GM12878 (cell line): Measurements from ENCODE around the gene RPL18. TPM values are rescaled to one million over a fixed set of nuclear protein-coding genes. Genes with fewer than 3 reads are reported as not detected.
A peak's percentile ranks its signal among the peaks of the same experiment; 100 is the strongest.

Source experiments
- ATAC-seq: fragments of 200-7000 bp; cut with Tn5 transposase; 3 replicates; pipeline ENCODE4 v1.9.1; 2020; ENCODE audit warnings: mild to moderate bottlenecking, moderate library complexity
- BruUV-seq: library from RNA; stranded (reverse); fragments of 400-500 nt; replicated peaks from 2 replicates; lab custom pipeline; 2021; lab: Mats Ljungman, UMichigan
- CTCF ChIA-PET: fragments of 300-600 bp; sonication (Branson Sonifier 250); formaldehyde crosslinking; extraction: SDS; loops from one replicate; lab custom pipeline; 2021; ENCODE audit warnings: inconsistent platforms; lab: Yijun Ruan, JAX
- POLR2A ChIA-PET: fragments of 350-600 bp; formaldehyde crosslinking; extraction: SDS; loops from one replicate; lab custom pipeline; 2021; ENCODE audit warnings: inconsistent platforms; lab: Charles Lee
- RAD21 ChIA-PET: fragments of 300-600 bp; sonication (Branson Sonifier 250); formaldehyde crosslinking; loops from one replicate; lab custom pipeline; 2023; ENCODE audit warnings: antibody characterized with exemption; ENCODE audit not compliant: unreplicated experiment; lab: Charles Lee
- SMC1A ChIA-PET: fragments of 300-600 bp; sonication (Branson Sonifier 250); formaldehyde crosslinking; loops from one replicate; lab custom pipeline; 2023; ENCODE audit not compliant: unreplicated experiment, uncharacterized antibody; lab: Charles Lee
- DNase-seq: peaks from one replicate; pipeline ENCODE4 v3.0.0-alpha.2; 2011; ENCODE audit warnings: low read depth, low spot score
- FAIRE-seq: peaks from 3 replicates; lab custom pipeline; 2011; peaks lifted over from hg19 to GRCh38; lab: Jason Lieb, UNC
- H2AFZ ChIP-seq: 2 replicates; pipeline ENCODE4 v1.6.0; 2011; ENCODE audit warnings: low read depth, low read length, control low read depth; ENCODE audit not compliant: control insufficient read depth
- H3K27ac ChIP-seq: 2 replicates; pipeline ENCODE4 v1.5.1; 2011; ENCODE audit warnings: control low read depth; ENCODE audit not compliant: control insufficient read depth, insufficient read depth
- H3K27me3 ChIP-seq, 2 experiments: replicated peaks in 1 of 2; 2 replicates each; pipeline versions ENCODE4 v1.6.0 to v1.6.1; 2011; ENCODE audit warnings: low read length in 1 of 2; ENCODE audit not compliant: control insufficient read depth in 2 of 2, insufficient read depth in 2 of 2
- H3K36me3 ChIP-seq, 2 experiments: 2 replicates each; pipeline ENCODE4 v1.5.1; 2011; ENCODE audit warnings: low read length in 1 of 2; ENCODE audit not compliant: control insufficient read depth in 2 of 2, insufficient read depth in 2 of 2
- H3K4me1 ChIP-seq: 2 replicates; pipeline ENCODE4 v1.6.1; 2011; ENCODE audit warnings: mild to moderate bottlenecking, low read length, moderate library complexity, mixed read lengths; ENCODE audit not compliant: control insufficient read depth, insufficient read depth
- H3K4me2 ChIP-seq: 2 replicates; pipeline ENCODE4 v1.6.0; 2011; ENCODE audit warnings: control low read depth; ENCODE audit not compliant: control insufficient read depth, insufficient read depth
- H3K4me3 ChIP-seq: fragments of 200-600 bp; sonication (generic); 2 replicates; pipeline ENCODE4 v1.5.1; 2016
- H3K79me2 ChIP-seq: 2 replicates; pipeline ENCODE4 v1.6.0; 2011; ENCODE audit warnings: low read length; ENCODE audit not compliant: control insufficient read depth, insufficient read depth
- H3K9ac ChIP-seq: 2 replicates; pipeline ENCODE4 v1.8.0; 2011; ENCODE audit warnings: low read length, control low read depth, mixed read lengths; ENCODE audit not compliant: control insufficient read depth, insufficient read depth
- H3K9me3 ChIP-seq: replicated peaks from 3 replicates; pipeline ENCODE4 v1.5.1; 2011; ENCODE audit warnings: mild to moderate bottlenecking, low read length; ENCODE audit not compliant: control insufficient read depth, insufficient read depth
- H4K20me1 ChIP-seq: 2 replicates; pipeline ENCODE4 v1.6.0; 2011; ENCODE audit not compliant: control insufficient read depth, insufficient read depth
- CBX3 ChIP-seq: fragments of 200-600 bp; sonication (generic); IDR thresholded peaks from 2 replicates; pipeline ENCODE4 v1.6.1; 2016; ENCODE audit warnings: low read depth, borderline replicate concordance
- CUX1 ChIP-seq: IDR thresholded peaks from 2 replicates; pipeline ENCODE4 v1.6.1; 2012; ENCODE audit warnings: improper control_type of control experiment, low read depth, low read length; ENCODE audit not compliant: insufficient replicate concordance
- DPF2 ChIP-seq: fragments of 450-650 bp; IDR thresholded peaks from 2 replicates; pipeline ENCODE4 v1.6.1; 2017; ENCODE audit warnings: mild to moderate bottlenecking
- EGR1 ChIP-seq, 2 experiments: IDR thresholded peaks; 1 replicate in 1 of 2; 2 replicates in 1 of 2; pipeline ENCODE4 v1.6.1; 2011 to 2012; ENCODE audit warnings: low read depth in 2 of 2, low read length in 2 of 2, borderline replicate concordance in 1 of 2, mild to moderate bottlenecking in 1 of 2, moderate library complexity in 1 of 2
- GABPA ChIP-seq: IDR thresholded peaks from 2 replicates; pipeline ENCODE4 v1.6.1; 2014; ENCODE audit warnings: antibody characterized with exemption, low read depth, mild to moderate bottlenecking, inconsistent platforms
- IKZF2 ChIP-seq, 2 experiments: fragments of 450-650 bp; IDR thresholded peaks; 2 replicates each; pipeline ENCODE4 v1.6.1; 2017; ENCODE audit warnings: mild to moderate bottlenecking in 2 of 2, moderate library complexity in 2 of 2
- IRF5 ChIP-seq: fragments of 450-650 bp; IDR thresholded peaks from 2 replicates; pipeline ENCODE4 v1.6.1; 2017; ENCODE audit warnings: borderline replicate concordance
- MLLT1 ChIP-seq: fragments of 450-650 bp; IDR thresholded peaks from 2 replicates; pipeline ENCODE4 v1.6.1; 2016; ENCODE audit warnings: mild to moderate bottlenecking
- MTA3 ChIP-seq: IDR thresholded peaks from 2 replicates; pipeline ENCODE4 v1.6.1; 2012; ENCODE audit warnings: low read length, inconsistent platforms, borderline replicate concordance
- NBN ChIP-seq: fragments of 450-650 bp; IDR thresholded peaks from 2 replicates; pipeline ENCODE4 v1.6.1; 2016
- NR2C1 ChIP-seq: fragments of 450-650 bp; IDR thresholded peaks from 2 replicates; pipeline ENCODE4 v1.6.1; 2017; ENCODE audit warnings: antibody characterized with exemption, mild to moderate bottlenecking, moderate library complexity
- SREBF2 ChIP-seq: IDR thresholded peaks from 2 replicates; pipeline ENCODE4 v1.6.1; 2012; ENCODE audit warnings: mild to moderate bottlenecking, low read length
- YBX1 ChIP-seq: fragments of 450-650 bp; IDR thresholded peaks from 2 replicates; pipeline ENCODE4 v1.6.1; 2016; ENCODE audit warnings: antibody characterized with exemption
- WGBS: methylation state at CpG from one replicate; pipeline ENCODE4 v1.1.6; 2016; ENCODE audit warnings: low lambda C conversion rate; ENCODE audit not compliant: insufficient replicate concordance, insufficient coverage; ENCODE audit errors: missing lambda C conversion rate; 5-methylcytosine and 5-hydroxymethylcytosine counted together
- in situ Hi-C: fragments of 300-500 bp; cut with MboI; formaldehyde crosslinking; loops from 9 replicates; pipeline ENCODE4 v1.14.3; 2018; ENCODE audit warnings: mixed read lengths
- intact Hi-C: fragments of 100-400 bp; cut with micrococcal nuclease; formaldehyde crosslinking; loops from one replicate; pipeline ENCODE4 v1.14.2; 2022; ENCODE audit not compliant: unreplicated experiment
- polyA plus RNA-seq, 11 experiments: library from polyadenylated mRNA; depleted of rRNA in 4 of 11; unstranded in 6 of 11; stranded (reverse) in 5 of 11; fragments of >200 nt; fragmentation: Nextera tagmentation in 4 of 11; fragmentation: Illumina TruSeq in 1 of 11; extraction: Ambion mirVana in 4 of 11; extraction: Trizol in 1 of 11; gene quantifications; 1 replicate in 1 of 11; 2 replicates in 10 of 11; pipeline versions ENCODE4 v1.2.1 to v1.2.3, GENCODE V29; 2011 to 2016; ENCODE audit warnings: inconsistent platforms in 2 of 11, missing spikeins in 2 of 11, low read depth in 1 of 11
- total RNA-seq, 4 experiments: library from RNA; depleted of rRNA in 3 of 4; stranded (reverse); fragments of >200 nt in 3 of 4; fragmentation: Illumina TruSeq in 1 of 4; extraction: Trizol in 1 of 4; gene quantifications; 2 replicates each; pipeline versions ENCODE4 v1.2.1 to v1.2.3, GENCODE V29; 2013 to 2021

The RPL18 gene
- total and polyA plus RNA-seq, 10 of the 15 experiments (the other 5 are each of a cell fraction or from before 2014, with no cell fraction given) = 393 to 4,267 (median 2,019) TPM

GRCh38 chr19:48636859-48637448 is 18.0 kb upstream of the RPL18 start, which contains the start of gene DBP (continued):
- TF ChIP-seq CUX1 = no peak
- no peak for TF ChIP-seq GABPA

- peak overlapping the region; percentile 79 for H3K9ac ChIP-seq
- H3K9me3 ChIP-seq = no peaks in the 10 kb centered on the region
- H3K4me2 ChIP-seq = peak overlapping the region; percentile 86
- H3K4me1 ChIP-seq = peaks cover 28% of the 10 kb centered on the region
- no peak for ATAC-seq
- peak overlapping the region; percentile 48 for H3K27ac ChIP-seq
- 1% methylated on average over 35 of the region's 35 CpGs for whole genome bisulfite sequencing
- peak overlapping the region; percentile 89 for H3K4me3 ChIP-seq
- no peaks in the 10 kb centered on the region for H4K20me1 ChIP-seq
- no peaks in the 10 kb centered on the region for H3K27me3 ChIP-seq
- no peaks in the 10 kb centered on the region for H3K36me3 ChIP-seq
- no peak for FAIRE-seq
- ChIA-PET RAD21 (no interaction called here), SMC1A (no interaction called here), CTCF (no interaction called here), POLR2A (interaction anchor here (0.6 to 1.0 kb wide), 3 partner anchors 27 to 250 kb away, joined by 3 to 11 read pairs (median 5); no protein-coding TSS in a partner anchor)
- BruUV-seq = no TSS peak
- DNase-seq = no peak
- peaks cover 5% of the 10 kb centered on the region for H3K79me2 ChIP-seq
- peak overlapping the region; percentile 64; the same call in 1 of the 2 replicates for H2AFZ ChIP-seq
- intact Hi-C loops (loop anchor here (10.0 kb wide), 1 partner anchor 329 kb away; the partner anchor contains the start of gene FTL), in situ Hi-C loops (loop anchor here (25.0 kb wide), 1 partner anchor 1251 kb away; the partner anchor contains the start of genes AKT1S1, IL4I1 and TBC1D17)
- TF ChIP-seq NR2C1 (no peak), IKZF2 (IDR thresholded peaks at IDR 0.05) (peak in 1 of 2 experiments; percentile 16; a peak in 1 of 4 replicates), CBX3 (no peak), DPF2 (peak; percentile 2; the same call in 1 of the 2 replicates), NBN (peak; percentile 81), MTA3 (no peak), SREBF2 (no peak), IRF5 (no peak), MLLT1 (peak; percentile 65; the same call in 1 of the 2 replicates), YBX1 (0 out of 2 replicates have a peak, but pooled peaks have one; percentile 12), EGR1 (IDR thresholded peaks at IDR 0.05; ENCODE audit: borderline replicate concordance in 1 of 2, low read depth in 2 of 2, low read length in 2 of 2) (no peak)
Measured at GRCh38 chr19:48635966-48636858, 17.2 kb upstream of the RPL18 start.
